H1 (cell line): ENCODE measurements around the gene ISG15.

ENCODE experiments used
- CBX5 ChIP-seq: fragments of 300-800, 300-1000 bp; sonication (generic); IDR thresholded peaks from 2 replicates; pipeline ENCODE4 v1.7.1; 2016; ENCODE audit warnings: antibody characterized with exemption, low read length, low read depth
- E2F6 ChIP-seq: IDR thresholded peaks from 2 replicates; pipeline ENCODE4 v1.6.1; 2012; ENCODE audit warnings: inconsistent platforms
- POLR2A ChIP-seq, 2 experiments: IDR thresholded peaks; 1 replicate in 1 of 2; 2 replicates in 1 of 2; pipeline ENCODE4 v1.6.1; 2011; ENCODE audit warnings: low read depth in 2 of 2, low read length in 2 of 2, mild to moderate bottlenecking in 2 of 2; ENCODE audit errors: control extremely low read depth in 1 of 2
- TAF1 ChIP-seq: IDR thresholded peaks from 2 replicates; pipeline ENCODE4 v1.6.1; 2011; ENCODE audit warnings: mild to moderate bottlenecking, low read depth, low read length
- TF ChIP-seq, protein P1 (sequence below): IDR thresholded peaks from 2 replicates; pipeline ENCODE4 v1.6.1; 2011; ENCODE audit warnings: low read depth, mild to moderate bottlenecking, low read length; ENCODE audit not compliant: insufficient read depth
- TF ChIP-seq, protein P2 (sequence below), 3 experiments: IDR thresholded peaks; 1 replicate in 2 of 3; 2 replicates in 1 of 3; pipeline versions ENCODE4 v1.5.1 to v1.6.1; 2011; ENCODE audit warnings: low read length in 3 of 3, mild to moderate bottlenecking in 3 of 3, inconsistent platforms in 2 of 3, low read depth in 1 of 3, moderate library complexity in 1 of 3; ENCODE audit not compliant: insufficient read depth in 1 of 3; ENCODE audit errors: control extremely low read depth in 1 of 3

- TF ChIP-seq CBX5: no peak
- no peak for TF ChIP-seq E2F6
- TF ChIP-seq, protein P1, sequence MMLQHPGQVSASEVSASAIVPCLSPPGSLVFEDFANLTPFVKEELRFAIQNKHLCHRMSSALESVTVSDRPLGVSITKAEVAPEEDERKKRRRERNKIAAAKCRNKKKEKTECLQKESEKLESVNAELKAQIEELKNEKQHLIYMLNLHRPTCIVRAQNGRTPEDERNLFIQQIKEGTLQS: no peak
- TF ChIP-seq POLR2A (IDR thresholded peaks at IDR 0.05; ENCODE audit: control extremely low read depth in 1 of 2, low read depth in 2 of 2, low read length in 2 of 2): no peak
- TF ChIP-seq, protein P2, sequence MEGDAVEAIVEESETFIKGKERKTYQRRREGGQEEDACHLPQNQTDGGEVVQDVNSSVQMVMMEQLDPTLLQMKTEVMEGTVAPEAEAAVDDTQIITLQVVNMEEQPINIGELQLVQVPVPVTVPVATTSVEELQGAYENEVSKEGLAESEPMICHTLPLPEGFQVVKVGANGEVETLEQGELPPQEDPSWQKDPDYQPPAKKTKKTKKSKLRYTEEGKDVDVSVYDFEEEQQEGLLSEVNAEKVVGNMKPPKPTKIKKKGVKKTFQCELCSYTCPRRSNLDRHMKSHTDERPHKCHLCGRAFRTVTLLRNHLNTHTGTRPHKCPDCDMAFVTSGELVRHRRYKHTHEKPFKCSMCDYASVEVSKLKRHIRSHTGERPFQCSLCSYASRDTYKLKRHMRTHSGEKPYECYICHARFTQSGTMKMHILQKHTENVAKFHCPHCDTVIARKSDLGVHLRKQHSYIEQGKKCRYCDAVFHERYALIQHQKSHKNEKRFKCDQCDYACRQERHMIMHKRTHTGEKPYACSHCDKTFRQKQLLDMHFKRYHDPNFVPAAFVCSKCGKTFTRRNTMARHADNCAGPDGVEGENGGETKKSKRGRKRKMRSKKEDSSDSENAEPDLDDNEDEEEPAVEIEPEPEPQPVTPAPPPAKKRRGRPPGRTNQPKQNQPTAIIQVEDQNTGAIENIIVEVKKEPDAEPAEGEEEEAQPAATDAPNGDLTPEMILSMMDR (IDR thresholded peaks at IDR 0.05; ENCODE audit: control extremely low read depth in 1 of 3, insufficient read depth in 1 of 3, low read depth in 1 of 3, low read length in 3 of 3): no peak
- 0 out of 2 replicates have a peak, but pooled peaks have one; percentile 6 for TF ChIP-seq TAF1
Measured at GRCh38 chr1:1020415-1021009, 7.2 kb downstream of the ISG15 start.
